GM12872 (cell line): ENCODE data around the gene SLC22A23.

Experiments
- TF ChIP-seq, protein P1 (sequence below): IDR thresholded peaks from 3 replicates; pipeline ENCODE4 v1.5.1; 2011; ENCODE audit warnings: low read depth, mild to moderate bottlenecking, low read length, moderate library complexity; ENCODE audit not compliant: insufficient read depth

SLC22A23 gene

DNA sequence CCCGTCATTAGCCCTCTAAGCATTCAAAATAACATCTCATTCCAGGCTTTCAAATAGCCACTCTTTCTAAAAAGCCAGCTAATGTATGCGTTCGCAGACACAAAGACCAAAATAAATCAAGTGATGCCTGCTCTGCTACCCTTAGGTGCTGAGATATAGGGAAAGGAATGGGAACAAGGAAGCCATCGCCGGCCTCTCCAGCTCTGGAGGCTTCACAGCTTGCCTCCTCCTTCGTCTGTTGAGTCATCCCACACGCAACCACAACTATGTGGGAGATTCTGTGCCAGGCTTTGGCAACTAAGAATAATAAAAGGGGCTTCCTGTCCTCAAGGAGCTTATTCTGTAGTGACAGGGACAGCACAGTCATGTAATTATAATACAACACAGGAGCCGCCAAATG lies 27.3 kb upstream of the SLC22A23 start:
- TF ChIP-seq, protein P1, sequence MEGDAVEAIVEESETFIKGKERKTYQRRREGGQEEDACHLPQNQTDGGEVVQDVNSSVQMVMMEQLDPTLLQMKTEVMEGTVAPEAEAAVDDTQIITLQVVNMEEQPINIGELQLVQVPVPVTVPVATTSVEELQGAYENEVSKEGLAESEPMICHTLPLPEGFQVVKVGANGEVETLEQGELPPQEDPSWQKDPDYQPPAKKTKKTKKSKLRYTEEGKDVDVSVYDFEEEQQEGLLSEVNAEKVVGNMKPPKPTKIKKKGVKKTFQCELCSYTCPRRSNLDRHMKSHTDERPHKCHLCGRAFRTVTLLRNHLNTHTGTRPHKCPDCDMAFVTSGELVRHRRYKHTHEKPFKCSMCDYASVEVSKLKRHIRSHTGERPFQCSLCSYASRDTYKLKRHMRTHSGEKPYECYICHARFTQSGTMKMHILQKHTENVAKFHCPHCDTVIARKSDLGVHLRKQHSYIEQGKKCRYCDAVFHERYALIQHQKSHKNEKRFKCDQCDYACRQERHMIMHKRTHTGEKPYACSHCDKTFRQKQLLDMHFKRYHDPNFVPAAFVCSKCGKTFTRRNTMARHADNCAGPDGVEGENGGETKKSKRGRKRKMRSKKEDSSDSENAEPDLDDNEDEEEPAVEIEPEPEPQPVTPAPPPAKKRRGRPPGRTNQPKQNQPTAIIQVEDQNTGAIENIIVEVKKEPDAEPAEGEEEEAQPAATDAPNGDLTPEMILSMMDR = no peak

DNA sequence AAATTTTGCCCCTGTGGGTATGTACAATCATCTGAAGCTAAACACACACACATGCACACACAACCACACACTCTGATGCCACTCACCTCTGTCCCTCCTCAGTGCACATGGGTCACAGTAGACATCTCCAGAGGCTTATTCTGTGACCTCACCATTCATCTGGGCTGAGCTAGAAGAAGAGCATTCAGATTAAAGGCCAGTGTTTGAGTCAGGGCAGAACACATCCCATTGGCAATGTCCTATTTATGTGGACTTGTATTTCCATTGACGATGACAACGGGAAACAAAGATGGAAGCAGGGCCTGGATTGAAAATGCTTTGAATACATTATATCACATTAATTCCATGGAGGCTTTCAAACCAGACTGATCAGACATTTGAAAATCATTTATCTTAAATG lies 26.8 kb upstream of the SLC22A23 start:
- TF ChIP-seq, protein P1 = no peak

DNA sequence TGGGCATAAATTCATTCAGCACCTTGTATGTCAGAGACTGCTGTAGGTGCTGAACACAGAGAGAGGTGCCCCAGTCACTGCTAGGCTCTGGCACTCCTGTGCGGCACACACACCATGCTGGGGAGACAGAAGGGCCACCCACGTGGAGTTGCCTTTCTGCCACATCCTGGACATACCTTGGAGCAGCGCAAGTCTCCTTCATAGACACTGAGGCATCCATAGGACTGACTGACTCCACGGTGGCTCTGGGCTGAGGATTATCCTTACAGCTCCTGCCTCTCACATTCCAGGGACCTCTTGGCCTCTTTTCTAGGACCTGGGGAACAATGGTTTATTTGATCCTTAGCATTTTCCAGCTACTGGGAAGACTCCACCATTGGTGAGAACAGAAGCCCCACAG lies 26.0 kb upstream of the SLC22A23 start:
- TF ChIP-seq, protein P1 = no peak

DNA sequence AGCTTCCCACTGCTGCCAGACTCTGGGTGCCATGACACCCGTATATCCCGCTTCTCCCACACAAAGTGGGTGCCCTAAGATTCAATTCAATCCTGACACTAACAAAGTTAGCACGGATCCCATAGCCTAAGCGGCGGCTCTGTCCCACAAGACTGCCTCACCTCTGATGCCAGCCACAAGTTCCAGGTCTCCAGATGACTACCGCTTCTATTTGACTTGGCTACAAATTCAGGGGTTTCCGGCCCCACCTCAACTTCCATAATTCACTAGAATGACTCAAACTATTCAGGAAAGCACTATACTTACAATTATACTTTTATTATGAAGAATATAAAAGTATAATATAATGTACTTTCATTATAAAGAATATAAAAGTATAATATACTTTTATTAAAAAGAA lies 24.8 kb upstream of the SLC22A23 start:
- TF ChIP-seq, protein P1 = no peak

DNA sequence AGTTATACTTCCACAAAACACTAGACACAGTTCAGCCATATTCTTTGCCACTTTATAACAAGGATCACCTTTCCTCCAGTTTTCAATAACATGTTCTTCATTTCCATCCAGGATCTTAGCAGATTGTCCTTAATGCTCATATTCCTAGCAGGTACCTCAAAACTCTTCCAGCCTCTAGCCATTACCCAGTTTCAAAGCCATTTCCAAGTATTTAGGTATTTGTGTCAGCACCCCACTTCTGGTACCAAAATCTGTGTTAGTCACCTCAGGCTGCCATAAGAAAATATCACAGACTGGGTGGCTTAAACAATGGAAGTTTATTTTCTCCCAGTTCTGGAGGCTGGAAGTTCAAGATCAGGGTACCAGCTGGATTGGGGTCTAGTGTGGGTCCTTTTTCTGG lies 23.2 kb upstream of the SLC22A23 start:
- TF ChIP-seq, protein P1 = no peak

DNA sequence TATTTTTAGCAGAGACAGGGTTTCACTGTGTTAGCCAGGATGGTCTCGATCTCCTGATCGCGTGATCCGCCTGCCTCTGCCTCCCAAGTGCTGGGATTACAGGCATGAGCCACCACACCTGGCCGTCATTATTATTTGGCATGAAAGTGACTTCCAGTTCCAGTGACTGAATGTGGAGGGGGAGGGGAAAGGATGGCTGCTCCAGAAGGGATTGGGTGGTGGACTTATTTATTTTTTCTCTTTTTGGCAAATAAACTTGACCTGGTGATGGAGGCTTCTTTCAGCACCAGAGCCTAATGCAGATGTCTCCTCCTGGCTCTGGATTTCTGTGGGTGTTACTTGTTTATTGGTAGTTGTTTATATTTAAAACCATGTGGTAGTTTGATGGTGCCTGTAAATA lies 16.9 kb upstream of the SLC22A23 start:
- TF ChIP-seq, protein P1 = no peak

DNA sequence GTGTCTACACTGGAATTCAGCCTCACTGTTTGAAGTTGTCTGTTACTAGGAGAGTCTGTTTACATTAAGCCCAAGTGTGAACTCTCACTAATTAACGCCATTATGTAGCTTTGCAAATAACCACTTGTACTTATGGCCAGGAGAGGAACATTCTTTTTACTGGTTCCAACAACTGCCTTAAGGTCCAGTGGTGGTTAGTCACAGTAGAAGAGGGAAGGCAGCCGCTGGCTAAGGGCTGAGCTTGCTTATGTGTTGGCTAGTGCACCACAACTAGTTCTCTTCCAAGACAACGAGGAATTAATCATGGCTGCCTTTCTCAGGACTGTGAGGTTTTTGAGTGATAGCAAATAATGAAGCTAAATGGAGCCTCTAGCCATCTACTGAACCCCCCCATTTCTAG lies 14.9 kb upstream of the SLC22A23 start:
- TF ChIP-seq, protein P1 = no peak

DNA sequence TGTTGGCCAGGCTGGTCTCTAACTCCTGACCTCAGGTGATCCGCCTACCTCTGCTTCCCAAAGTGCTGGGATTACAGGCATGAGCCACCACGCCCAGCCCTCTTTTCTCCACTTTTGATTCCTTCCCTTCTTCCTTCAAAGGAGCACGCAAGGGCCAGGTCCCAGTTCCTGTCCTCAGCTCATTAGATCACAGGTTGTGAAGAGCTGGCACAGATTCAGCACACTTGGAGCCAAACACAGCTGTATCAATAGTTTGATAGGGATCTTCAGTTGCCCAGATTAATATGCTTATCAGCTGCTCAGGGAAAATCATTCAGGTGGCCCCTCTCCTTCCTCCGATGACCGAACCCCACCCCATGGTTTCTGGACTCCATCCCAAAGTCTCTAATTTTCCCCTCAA lies 14.4 kb upstream of the SLC22A23 start:
- TF ChIP-seq, protein P1 = no peak
